Breast epithelium (tissue), 3 donors: Measurements from ENCODE around the gene DEPDC4.

ENCODE experiments used
- CTCF ChIP-seq, 3 donors: fragments of 450-650 bp; IDR thresholded peaks; one replicate each; pipeline ENCODE4 v1.5.1; 2016 to 2017; ENCODE audit warnings: antibody characterized with exemption in 3 of 3, mild to moderate bottlenecking in 3 of 3, moderate library complexity in 3 of 3
- POLR2A ChIP-seq: fragments of 450-650 bp; IDR thresholded peaks from one replicate; pipeline ENCODE4 v1.6.1; 2016; ENCODE audit warnings: antibody characterized with exemption, mild to moderate bottlenecking, moderate library complexity
- POLR2AphosphoS5 ChIP-seq, 3 donors: sonication (generic); formaldehyde crosslinking; IDR thresholded peaks; one replicate each; pipeline ENCODE4 v1.6.1; 2017; ENCODE audit warnings: antibody characterized with exemption in 3 of 3

- TF ChIP-seq CTCF (IDR thresholded peaks at IDR 0.05) (no peak), POLR2A (no peak), POLR2AphosphoS5 (IDR thresholded peaks at IDR 0.05) (no peak)
These were observed 3.7 kb downstream of the DEPDC4 start for GRCh38 chr12:100263131-100263530.
